GM18951 (cell line): ENCODE data around the gene SMYD4.

Experiments
- POLR2A ChIP-seq: IDR thresholded peaks from 4 replicates; pipeline ENCODE4 v1.6.1; 2011; ENCODE audit warnings: mild to moderate bottlenecking; ENCODE audit not compliant: insufficient read length, insufficient read depth; ENCODE audit errors: extremely low read depth
- in situ Hi-C: fragments of 300-500 bp; cut with MboI; formaldehyde crosslinking; loops from one replicate; pipeline ENCODE4 v1.12.0; 2022; ENCODE audit warnings: low sequenced_read_pairs, mixed read lengths, inconsistent platforms; ENCODE audit not compliant: unreplicated experiment

SMYD4 gene

DNA sequence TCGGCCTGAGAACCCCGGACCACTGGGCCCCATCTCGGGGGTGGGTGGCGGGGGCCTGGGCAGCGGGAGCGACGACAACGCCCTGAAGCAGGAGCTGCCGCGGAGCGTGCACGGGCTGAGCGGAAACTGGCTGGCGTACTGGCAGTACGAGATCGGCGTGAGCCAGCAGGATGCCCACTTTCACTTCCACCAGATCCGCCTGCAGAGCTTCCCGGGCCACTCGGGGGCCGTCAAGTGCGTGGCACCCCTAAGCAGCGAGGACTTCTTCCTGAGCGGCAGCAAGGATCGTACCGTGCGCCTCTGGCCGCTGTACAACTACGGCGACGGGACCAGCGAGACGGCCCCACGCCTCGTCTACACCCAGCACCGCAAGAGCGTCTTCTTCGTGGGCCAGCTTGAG, 95.9 kb downstream of the SMYD4 start:
- TF ChIP-seq POLR2A = no peak
- in situ Hi-C loops = no loop called here

DNA sequence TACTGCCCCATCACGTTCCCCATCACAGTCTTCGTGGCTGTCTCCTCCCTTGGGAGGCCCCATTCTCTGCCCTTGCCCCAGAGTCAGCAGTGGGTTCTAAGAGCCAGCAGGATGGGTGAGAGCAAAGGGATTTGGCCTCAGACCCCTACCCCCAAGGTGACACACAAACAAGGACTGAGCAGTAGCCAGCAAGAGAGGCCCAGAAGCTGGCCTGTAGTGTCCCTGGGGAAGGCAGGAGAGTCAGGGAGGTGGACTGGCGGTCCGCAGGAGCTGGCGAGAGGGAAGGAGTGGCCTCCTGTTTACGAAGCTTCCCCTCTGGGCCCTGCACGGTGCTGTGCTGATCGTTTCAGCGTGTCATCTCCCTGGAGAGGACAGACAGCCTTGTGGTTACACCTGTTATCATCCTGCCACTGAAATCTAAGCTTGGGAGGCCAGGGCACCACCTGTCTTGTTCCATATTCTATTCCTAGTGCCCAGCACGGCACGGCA, 96.8 kb downstream of the SMYD4 start:
- in situ Hi-C loops = no loop called here
- no peak for TF ChIP-seq POLR2A

DNA sequence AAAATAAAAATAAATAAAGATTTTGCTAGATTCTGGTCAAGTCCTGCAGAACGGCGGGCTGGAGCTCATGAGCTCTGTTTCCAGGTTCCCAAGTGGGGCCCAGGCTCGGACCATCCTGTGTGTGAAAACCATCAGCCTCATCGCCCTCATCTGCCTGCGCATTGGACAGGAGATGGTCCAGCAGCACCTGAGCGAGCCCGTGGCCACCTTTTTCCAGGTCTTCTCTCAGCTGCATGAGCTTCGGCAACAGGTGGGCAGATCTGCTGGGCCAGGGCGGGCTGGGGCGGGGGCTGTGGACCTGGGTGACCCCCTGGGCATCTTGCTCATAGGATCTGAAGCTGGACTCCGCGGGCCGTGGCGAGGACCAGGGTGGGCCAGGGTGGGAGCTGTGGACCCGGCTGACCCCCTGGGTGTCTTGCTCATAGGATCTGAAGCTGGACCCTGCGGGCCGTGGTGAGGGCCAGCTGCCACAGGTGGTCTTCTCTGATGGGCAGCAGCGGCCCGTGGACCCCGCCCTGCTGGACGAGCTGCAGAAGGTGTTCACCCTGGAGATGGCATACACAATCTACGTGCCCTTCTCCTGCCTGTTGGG, 97.4 kb downstream of the SMYD4 start:
- in situ Hi-C loops = no loop called here
- TF ChIP-seq POLR2A = no peak

DNA sequence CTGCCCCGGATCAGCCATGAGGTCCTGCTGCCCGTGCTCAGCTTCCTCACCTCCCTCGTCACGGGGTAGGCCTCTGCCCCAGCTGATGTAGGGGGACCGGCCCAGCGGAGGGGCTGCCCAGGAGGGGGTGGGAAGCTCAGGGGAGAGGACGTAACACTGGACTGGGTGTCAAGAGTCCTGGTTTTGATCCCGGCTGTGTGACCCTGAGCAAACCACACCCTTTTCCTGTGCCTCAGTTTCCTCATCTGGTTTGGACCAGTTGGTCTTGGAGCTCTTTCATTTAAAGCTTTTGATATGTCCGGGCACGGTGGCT, 98.6 kb downstream of the SMYD4 start:
- in situ Hi-C loops = no loop called here
- TF ChIP-seq POLR2A = no peak

DNA sequence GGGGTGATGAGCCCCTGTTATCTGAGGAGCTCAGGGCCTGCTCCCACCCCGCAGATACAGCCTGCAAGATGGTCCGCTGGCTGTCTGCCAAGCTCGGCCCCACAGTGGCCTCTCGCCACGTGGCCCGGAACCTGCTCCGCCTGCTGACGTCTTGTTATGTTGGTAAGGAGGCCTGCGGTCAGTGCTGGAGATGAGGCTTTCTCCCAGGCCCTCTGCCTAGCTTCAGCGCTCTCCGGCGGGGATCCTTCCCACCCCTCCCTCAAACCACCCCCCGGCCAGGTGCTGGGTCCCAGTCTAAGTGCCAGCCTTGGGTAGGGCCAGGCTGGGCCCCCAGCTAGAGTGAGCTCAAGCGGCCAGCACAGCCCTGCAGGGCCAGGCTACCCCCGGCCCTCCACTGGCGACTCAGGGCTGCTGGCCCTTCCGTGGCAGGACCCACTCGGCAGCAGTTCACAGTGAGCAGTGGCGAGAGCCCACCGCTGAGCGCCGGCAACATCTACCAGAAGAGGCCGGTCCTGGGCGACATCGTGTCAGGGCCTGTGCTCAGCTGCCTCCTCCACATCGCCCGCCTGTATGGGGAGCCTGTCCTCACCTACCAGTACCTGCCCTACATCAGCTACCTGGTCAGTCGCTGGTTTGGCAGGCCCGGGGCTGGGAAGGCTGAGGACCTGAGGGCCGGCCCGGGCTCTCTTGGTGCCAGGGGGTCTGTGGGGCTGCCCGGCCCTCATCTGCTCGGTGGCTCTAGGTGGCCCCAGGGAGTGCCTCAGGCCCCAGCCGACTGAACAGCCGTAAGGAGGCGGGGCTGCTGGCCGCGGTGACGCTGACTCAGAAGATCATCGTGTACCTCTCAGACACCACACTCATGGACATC, 99.1 kb downstream of the SMYD4 start:
- TF ChIP-seq POLR2A = no peak
- in situ Hi-C loops = no loop called here

DNA sequence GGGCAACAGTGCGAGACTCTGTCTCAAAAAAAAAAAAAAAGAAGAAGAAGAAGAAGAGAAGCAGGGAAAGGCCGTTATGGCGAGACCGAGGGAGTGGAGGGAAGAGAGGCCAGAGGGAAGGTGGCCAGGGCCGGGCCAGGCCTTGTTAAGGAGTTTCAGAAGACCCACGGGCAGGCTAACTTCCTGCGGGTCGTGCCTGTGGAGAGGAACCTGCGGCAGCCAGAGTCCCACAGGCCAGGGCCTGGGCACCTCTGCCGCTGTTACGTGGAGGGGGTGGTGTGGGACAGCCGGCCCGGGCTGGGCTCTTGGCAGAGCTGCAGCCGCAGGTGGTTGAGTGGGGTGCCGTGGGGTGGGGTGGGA, 99.8 kb downstream of the SMYD4 start:
- in situ Hi-C loops = no loop called here

More for the DNA sequence above, 99.8 kb downstream of the SMYD4 start:
- TF ChIP-seq POLR2A = no peak
